Pulmonary artery endothelial cell (primary cell): Measurements from ENCODE around the gene GRPEL2. TPM values are rescaled to one million over a fixed set of nuclear protein-coding genes. Genes with fewer than 3 reads are reported as not detected.
A peak's percentile ranks its signal among the peaks of the same experiment; 100 is the strongest.

ENCODE experiments used
- DNase-seq: peaks from one replicate; pipeline ENCODE4 v3.0.0-alpha.2; 2011; ENCODE audit warnings: low read depth, low spot score
- total RNA-seq: library from RNA; depleted of rRNA; stranded (reverse); fragments of >200 nt; gene quantifications from 2 replicates; pipeline ENCODE4 v1.2.3, GENCODE V29; 2014

GRPEL2 gene
- total RNA-seq, result 34.3 and 36.6 TPM in 2 replicates

DNA sequence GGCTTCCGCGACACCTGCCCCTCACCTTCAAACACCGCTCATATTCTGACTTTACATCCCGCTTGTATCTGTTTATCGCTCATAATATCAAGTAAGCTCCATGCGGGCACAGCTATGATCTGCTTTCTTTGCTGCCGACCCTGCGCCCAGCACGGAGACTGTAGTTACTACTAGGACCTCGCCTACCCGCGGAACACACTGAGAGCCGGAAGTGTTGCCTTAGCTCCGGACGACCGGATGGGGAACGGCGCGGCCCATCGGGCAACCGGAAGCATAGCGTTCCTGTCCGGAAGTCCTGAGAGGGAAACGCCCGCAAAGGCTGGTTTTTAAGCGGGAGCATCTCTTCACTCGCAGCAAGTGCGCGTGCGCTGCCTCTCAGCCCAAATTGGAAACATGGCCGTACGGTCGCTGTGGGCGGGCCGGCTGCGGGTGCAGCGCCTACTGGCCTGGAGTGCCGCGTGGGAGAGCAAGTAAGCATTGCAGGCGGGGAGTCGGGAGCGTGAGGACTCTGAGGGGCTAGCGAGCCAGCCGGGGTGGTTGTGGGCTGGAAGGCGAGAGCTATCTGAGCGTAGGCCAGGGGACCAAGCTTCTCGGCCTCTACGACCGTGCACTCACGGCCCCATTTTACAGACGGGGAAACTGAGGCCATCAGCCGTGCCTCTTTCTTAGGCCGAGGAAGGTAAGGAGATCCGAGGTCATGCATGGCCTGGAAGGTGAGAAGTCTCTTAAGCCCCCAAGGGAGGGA lies at the start of gene GRPEL2:
GRPEL2 (plus strand) TSS at position 353 of the 745 bp plus-strand sequence; CDS start at position 394, 41 bp downstream.
- DNase-seq, result peak; percentile 60

GRCh38 chr5:149297340-149298025 lies 47.8 kb upstream of the GRPEL2 start:
- no peak for DNase-seq

DNA sequence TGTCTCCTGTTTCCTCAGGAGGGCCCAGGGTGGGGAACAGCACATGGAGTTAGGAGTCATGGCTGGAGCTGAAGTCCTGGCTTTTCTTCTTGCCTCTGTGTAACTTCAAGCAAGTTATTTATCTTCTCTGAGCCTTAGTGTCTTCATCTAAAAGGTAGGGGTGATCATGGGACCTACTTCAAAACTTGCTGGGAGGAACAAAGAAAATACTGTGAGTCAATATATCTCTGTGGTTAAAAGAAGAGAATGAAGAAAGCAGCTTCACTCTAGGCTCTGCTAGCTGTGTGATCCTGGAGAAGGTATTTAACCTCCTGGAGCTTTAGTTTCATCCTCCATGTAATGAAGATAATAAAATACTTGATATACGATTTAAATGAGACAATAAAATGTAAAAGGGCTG lies 47.1 kb upstream of the GRPEL2 start:
- DNase-seq, result no peak

DNA sequence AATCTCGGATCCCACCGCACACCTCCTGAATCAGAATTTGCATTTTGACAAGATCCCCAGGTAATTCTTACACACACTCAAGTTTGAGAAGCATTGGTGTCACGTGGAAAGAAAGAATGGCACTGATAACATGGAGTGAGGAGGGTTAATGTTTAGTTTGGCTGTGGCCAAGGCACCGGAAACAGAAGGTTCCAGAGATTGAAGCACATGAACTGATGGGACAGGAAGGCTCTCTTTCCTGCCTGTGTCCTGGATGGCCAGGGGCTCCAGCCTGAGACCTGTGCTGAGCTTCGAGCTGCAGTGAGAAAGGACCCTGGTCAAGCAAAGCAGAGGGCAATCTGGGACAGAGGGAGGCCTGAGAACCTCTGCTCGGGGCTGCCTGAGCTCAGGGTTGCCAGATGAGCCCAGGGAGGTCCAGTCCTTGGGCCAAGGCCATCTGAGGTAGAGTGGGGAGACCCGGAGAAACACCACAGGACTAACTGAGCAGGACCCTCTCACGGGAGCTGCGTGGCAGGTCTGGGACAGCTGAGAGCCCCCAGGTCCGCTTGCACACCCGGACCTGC lies 46.4 kb upstream of the GRPEL2 start:
- peak; percentile 91 for DNase-seq

- DNase-seq, result no peak
Measured at GRCh38 chr5:149299451-149300054, 45.7 kb upstream of the GRPEL2 start.

- no peak for DNase-seq
Measured at GRCh38 chr5:149300441-149300840, 44.9 kb upstream of the GRPEL2 start.

GRCh38 chr5:149301049-149301743 lies 44.1 kb upstream of the GRPEL2 start:
- no peak for DNase-seq

- DNase-seq, result no peak
Measured at GRCh38 chr5:149301744-149302380, 43.4 kb upstream of the GRPEL2 start.

DNA sequence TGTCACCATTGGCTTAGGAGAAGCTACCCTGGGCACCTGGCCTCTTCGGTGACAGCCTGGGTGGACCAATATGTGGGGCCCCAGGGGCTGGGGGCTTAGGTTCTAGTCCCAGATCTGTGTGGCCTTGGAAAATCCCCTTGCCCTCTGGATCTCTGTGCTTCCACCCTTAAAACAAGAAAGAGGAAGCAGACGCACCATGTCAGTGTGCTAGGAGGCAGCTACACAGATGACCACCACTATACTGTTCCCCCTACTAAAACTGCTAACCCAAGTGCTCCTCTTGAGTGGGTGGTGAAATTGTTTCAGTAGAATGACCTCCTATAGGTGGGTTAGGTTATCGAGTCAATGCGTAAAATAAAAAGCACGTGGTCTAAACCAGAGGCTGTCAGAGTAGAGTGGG lies 42.7 kb upstream of the GRPEL2 start:
- no peak for DNase-seq

DNA sequence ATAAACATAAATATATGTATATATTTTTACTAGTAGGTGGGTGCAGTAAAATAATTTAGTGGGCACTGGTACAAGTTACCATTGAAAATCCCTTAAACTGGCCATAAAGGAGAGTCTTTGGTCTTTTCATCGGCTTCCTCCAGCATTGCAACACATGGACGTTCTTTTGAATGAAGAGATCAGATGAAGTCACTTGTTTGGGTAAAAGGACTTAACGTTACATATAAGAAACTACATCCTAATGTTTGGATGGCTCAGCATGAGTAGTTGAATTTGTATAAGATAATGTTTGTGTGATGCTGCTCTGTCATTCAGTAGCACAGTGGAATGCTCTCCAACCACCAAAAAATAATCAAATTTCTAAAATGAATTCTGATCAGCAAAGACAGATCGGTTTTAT lies 42.1 kb upstream of the GRPEL2 start:
- DNase-seq, result no peak

GRCh38 chr5:149304195-149305078 lies 40.9 kb upstream of the GRPEL2 start:
- DNase-seq, result no peak

- DNase-seq, result no peak
Measured at GRCh38 chr5:149309354-149309753, 35.9 kb upstream of the GRPEL2 start.

DNA sequence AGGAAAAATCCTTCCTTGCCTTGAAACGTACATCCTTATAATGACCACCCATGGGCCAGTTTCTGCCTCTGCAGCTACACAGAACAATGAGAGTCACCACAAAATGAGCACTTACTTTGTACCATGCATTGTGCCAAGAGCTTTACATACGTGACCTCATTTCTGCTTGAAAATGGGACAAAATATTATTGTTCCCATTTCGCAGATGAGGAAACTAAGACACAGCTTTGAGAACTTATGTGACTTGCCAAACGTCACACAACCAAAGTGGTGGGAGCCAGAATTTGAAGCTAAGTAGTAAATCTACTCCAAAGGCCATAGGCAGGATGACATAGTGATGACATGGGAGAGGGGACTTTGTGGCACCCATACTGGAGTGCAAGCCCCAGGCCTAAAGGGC lies 34.8 kb upstream of the GRPEL2 start:
- no peak for DNase-seq

- DNase-seq, result peak; percentile 94
Measured at GRCh38 chr5:149310947-149311658, 34.2 kb upstream of the GRPEL2 start.

GRCh38 chr5:149313151-149313841 lies 32.0 kb upstream of the GRPEL2 start:
- DNase-seq, result no peak

DNA sequence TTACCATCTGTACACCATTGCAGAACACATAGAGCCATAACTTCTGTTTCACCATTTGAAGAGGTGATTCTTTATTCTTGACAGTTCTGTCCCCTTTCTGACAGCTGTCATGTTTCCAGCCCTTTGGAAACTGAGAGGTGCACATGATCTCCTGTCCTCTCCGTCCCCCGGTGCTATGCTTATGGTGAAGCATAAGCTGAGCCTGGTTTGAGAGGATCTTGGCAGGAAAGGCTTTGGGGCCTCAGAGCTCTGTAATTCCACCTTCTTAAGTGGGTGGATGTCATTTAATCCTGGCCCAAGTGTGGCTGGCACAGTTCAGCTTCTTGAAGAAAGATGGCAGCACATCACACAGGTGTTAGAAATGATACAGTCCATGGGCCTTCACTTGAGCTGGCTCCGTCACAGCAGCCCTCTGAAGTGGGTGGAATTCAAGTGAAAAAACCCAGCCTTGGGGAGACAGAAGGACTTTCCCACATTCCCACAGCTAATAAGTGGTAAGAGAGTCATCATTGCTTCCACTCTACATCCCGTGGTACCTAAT lies 30.7 kb upstream of the GRPEL2 start:
- DNase-seq, result no peak

GRCh38 chr5:149315753-149316152 lies 29.5 kb upstream of the GRPEL2 start:
- no peak for DNase-seq

DNA sequence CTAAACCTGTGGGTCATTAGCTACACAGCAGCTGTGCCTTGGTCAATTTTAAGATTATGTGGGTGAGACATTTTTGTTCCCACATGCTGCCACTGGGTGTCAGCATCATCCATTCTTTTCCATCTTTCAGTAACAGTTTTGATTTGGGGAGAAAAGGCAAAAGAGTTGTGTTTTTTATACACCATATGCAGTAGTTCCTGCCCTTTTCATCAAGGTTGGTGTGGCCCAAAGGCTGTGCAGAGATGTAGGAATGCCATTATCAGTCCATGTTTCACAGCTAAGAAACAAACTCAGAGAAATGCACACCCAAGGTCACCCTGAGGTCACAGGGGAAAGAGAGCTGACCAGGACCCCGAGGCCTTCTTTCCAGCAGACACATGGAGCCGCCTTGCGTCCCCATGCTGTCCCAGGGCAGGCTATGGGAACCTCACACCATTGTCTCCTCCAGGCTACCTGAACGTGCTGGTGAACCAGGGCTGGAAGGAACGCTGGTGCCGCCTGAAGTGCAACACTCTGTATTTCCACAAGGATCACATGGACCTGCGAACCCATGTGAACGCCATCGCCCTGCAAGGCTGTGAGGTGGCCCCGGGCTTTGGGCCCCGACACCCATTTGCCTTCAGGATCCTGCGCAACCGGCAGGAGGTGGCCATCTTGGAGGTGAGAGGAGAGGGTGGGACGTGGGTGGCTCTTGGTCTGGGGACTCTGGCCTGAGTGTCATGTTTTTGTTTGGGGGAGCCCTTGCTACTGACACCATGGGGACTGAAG lies 27.8 kb upstream of the GRPEL2 start:
- no peak for DNase-seq
